Measurements from ENCODE around the gene ZNF420.
"Not testable (repeated sequence)": the region's sequence is repeated elsewhere in the genome, so short reads cannot be mapped to it uniquely, and the experiment has no call there.

DNA sequence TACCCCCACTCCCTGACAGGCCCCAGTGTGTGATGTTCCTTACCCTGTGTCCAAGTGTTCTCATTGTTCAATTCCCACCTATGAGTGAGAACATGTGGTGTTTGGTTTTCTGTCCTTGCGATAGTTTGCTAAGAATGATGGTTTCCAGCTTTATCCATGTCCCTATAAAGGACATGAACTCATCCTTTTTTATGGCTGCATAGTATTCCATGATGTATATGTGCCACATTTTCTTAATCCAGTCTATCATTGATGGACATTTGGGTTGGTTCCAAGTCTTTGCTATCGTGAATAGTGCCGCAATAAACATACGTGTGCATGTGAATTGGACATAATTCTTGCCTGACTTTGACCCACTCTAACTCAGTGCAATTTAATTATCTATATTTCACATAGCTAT, 1.7 kb upstream of the ZNF420 start:
- TF ChIP-seq, protein P1, sequence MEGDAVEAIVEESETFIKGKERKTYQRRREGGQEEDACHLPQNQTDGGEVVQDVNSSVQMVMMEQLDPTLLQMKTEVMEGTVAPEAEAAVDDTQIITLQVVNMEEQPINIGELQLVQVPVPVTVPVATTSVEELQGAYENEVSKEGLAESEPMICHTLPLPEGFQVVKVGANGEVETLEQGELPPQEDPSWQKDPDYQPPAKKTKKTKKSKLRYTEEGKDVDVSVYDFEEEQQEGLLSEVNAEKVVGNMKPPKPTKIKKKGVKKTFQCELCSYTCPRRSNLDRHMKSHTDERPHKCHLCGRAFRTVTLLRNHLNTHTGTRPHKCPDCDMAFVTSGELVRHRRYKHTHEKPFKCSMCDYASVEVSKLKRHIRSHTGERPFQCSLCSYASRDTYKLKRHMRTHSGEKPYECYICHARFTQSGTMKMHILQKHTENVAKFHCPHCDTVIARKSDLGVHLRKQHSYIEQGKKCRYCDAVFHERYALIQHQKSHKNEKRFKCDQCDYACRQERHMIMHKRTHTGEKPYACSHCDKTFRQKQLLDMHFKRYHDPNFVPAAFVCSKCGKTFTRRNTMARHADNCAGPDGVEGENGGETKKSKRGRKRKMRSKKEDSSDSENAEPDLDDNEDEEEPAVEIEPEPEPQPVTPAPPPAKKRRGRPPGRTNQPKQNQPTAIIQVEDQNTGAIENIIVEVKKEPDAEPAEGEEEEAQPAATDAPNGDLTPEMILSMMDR (IDR thresholded peaks at IDR 0.05; ENCODE audit: insufficient read depth, low read length, poor library complexity, severe bottlenecking), result not testable (repeated sequence)
- not testable (repeated sequence) for TF ChIP-seq EZH2phosphoT487 (conservative IDR thresholded peaks at IDR 0.05; ENCODE audit: low read length)
